Measurements from ENCODE around the gene OR52H1. TPM values are rescaled to one million over a fixed set of nuclear protein-coding genes. Genes with fewer than 3 reads are reported as not detected.

OR52H1 gene
- total and polyA plus RNA-seq, 10 of the 15 experiments (the other 5 are each of a cell fraction or from before 2014, with no cell fraction given): 0.06 to 0.40 (median 0.23) TPM; not detected in 4

DNA sequence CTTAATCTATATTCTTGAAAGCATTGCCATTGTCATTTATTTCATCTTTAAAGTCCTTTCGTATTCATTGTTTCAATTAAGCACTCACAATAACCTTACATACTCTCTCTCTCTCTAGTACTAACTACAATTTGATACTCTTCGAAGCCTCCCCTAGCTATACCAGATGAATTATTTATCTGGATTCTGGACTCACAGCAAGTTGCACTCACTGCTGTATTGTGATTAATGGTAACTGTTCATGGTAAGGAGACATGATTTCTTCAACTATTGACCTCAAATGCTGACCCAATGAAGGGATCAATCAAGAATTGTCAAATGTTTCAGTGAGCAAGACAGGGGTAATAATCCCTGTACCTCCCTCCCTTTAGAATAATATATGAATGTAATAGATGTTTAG lies 26.3 kb upstream of the OR52H1 start (continued):
- TF ChIP-seq, protein P1, sequence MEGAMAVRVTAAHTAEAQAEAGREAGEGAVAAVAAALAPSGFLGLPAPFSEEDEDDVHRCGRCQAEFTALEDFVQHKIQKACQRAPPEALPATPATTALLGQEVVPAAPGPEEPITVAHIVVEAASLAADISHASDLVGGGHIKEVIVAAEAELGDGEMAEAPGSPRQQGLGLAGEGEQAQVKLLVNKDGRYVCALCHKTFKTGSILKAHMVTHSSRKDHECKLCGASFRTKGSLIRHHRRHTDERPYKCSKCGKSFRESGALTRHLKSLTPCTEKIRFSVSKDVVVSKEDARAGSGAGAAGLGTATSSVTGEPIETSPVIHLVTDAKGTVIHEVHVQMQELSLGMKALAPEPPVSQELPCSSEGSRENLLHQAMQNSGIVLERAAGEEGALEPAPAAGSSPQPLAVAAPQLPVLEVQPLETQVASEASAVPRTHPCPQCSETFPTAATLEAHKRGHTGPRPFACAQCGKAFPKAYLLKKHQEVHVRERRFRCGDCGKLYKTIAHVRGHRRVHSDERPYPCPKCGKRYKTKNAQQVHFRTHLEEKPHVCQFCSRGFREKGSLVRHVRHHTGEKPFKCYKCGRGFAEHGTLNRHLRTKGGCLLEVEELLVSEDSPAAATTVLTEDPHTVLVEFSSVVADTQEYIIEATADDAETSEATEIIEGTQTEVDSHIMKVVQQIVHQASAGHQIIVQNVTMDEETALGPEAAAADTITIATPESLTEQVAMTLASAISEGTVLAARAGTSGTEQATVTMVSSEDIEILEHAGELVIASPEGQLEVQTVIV (IDR thresholded peaks at IDR 0.05; ENCODE audit: borderline replicate concordance, partially characterized antibody): no peak
- no peak for TF ChIP-seq DPF2 (IDR thresholded peaks at IDR 0.05)

DNA sequence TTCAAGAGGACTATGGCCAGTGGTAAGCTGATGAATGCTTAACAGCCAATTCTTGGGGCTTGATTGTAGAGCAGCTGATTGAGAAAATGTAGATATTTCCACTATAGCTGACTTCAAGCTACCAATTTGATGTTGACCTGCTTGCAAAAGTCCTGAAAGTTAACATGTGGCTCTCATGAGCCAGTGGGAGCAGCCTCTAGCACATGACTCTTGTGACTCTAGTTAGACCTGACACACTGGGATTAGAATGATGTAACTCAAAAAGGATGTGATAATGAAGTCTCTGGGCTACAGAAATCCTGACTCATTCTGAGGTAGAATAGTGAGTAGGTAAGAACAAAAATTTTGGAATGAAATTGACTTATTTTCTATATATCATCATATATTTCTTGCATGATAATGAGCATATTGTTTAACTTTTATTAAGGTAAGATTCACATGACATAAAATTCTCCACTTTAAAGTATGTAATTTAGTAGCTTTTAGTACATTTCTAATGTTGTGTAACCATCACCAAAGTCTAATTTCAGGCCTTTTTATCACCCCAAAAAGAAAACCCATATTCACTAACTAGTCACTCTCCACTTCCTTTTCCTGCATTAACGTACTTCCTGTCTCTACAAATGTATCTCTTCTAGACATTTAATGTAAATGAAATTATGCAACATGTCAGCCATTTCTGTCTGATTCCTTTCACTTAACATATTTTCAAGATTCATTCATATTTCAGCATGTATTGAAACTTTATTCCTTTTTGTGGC lies 16.1 kb upstream of the OR52H1 start:
- ATAC-seq (no peak), DNase-seq (ENCODE audit: low read depth, low spot score) (no peak), FAIRE-seq (no peak)
- Histone ChIP-seq H3K4me2 (ENCODE audit: control insufficient read depth, insufficient read depth) (no peak overlapping the region), H3K4me3 (no peak overlapping the region), H3K9ac (ENCODE audit: control insufficient read depth, insufficient read depth, low read length) (no peak overlapping the region), H3K4me1 (ENCODE audit: control insufficient read depth, insufficient read depth, low read length) (no peaks in the 10 kb centered on the region), H4K20me1 (ENCODE audit: control insufficient read depth, insufficient read depth) (no peaks in the 10 kb centered on the region), H3K9me3 (replicated peaks; ENCODE audit: control insufficient read depth, insufficient read depth, low read length) (no peaks in the 10 kb centered on the region), H3K27ac (ENCODE audit: control insufficient read depth, insufficient read depth) (no peak overlapping the region), H3K36me3 (ENCODE audit: control insufficient read depth in 2 of 2, insufficient read depth in 2 of 2, low read length in 1 of 2) (no peaks in the 10 kb centered on the region), H3K27me3 (replicated peaks in 1 of 2; ENCODE audit: control insufficient read depth in 2 of 2, insufficient read depth in 2 of 2, low read length in 1 of 2) (no peaks in the 10 kb centered on the region), H2AFZ (ENCODE audit: control insufficient read depth, low read depth, low read length) (no peak overlapping the region), H3K79me2 (ENCODE audit: control insufficient read depth, insufficient read depth, low read length) (no peaks in the 10 kb centered on the region)
- 0% methylated on average over 1 of the region's 1 CpG for WGBS (ENCODE audit: insufficient coverage, insufficient replicate concordance, low lambda C conversion rate, missing lambda C conversion rate)
- CTCF ChIA-PET: interaction anchor here (1.0 kb wide), 1 partner anchor 9 kb away, joined by 3 read pairs; no protein-coding TSS in a partner anchor
- TF ChIP-seq, protein P2, sequence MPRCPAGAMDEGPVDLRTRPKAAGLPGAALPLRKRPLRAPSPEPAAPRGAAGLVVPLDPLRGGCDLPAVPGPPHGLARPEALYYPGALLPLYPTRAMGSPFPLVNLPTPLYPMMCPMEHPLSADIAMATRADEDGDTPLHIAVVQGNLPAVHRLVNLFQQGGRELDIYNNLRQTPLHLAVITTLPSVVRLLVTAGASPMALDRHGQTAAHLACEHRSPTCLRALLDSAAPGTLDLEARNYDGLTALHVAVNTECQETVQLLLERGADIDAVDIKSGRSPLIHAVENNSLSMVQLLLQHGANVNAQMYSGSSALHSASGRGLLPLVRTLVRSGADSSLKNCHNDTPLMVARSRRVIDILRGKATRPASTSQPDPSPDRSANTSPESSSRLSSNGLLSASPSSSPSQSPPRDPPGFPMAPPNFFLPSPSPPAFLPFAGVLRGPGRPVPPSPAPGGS (IDR thresholded peaks at IDR 0.05; ENCODE audit: borderline replicate concordance, insufficient read depth, low read depth, low read length, poor library complexity, severe bottlenecking): no peak
- TF ChIP-seq GABPA (IDR thresholded peaks at IDR 0.05; ENCODE audit: low read depth): 0 out of 2 replicates have a peak, but pooled peaks have one; percentile 25
- POLR2A ChIA-PET: no interaction called here
- intact Hi-C loops (cut with micrococcal nuclease; ENCODE audit: unreplicated experiment) (no loop called here), in situ Hi-C loops (cut with MboI) (no loop called here)
- SMC1A ChIA-PET (ENCODE audit: uncharacterized antibody, unreplicated experiment): no interaction called here
- BruUV-seq (replicated peaks): no TSS peak
- RAD21 ChIA-PET (ENCODE audit: unreplicated experiment): no interaction called here
